NCI-H2171 (cell line): ENCODE measurements around the gene SMYD1.
"Not testable (repeated sequence)": the region's sequence is repeated elsewhere in the genome, so short reads cannot be mapped to it uniquely, and the experiment has no call there.

Experiments used
- DNase-seq: peaks from one replicate; lab custom pipeline; 2025; lab: John Stamatoyannopoulos, UW

SMYD1 gene

DNA sequence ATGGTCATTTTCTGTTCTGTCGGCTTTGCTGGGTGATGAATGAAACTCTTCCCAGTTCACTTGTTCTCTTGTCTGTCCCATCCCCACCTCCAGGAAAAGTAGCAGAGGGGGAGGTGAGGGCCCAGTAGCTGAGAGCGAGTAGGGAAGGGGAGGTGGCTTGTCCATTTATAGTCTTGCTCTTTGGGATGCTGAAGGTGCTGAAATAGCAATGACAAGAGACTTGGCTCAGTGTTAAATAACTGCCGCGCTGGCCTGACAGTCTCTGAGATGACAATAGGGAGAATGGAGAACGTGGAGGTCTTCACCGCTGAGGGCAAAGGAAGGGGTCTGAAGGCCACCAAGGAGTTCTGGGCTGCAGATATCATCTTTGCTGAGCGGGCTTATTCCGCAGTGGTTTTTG is at the start of gene SMYD1:
TSS of gene SMYD1 (plus strand) at position 228 of the 400 bp plus-strand sequence. CDS start at position 268, 40 bp downstream.
- DNase-seq = no peak

DNA sequence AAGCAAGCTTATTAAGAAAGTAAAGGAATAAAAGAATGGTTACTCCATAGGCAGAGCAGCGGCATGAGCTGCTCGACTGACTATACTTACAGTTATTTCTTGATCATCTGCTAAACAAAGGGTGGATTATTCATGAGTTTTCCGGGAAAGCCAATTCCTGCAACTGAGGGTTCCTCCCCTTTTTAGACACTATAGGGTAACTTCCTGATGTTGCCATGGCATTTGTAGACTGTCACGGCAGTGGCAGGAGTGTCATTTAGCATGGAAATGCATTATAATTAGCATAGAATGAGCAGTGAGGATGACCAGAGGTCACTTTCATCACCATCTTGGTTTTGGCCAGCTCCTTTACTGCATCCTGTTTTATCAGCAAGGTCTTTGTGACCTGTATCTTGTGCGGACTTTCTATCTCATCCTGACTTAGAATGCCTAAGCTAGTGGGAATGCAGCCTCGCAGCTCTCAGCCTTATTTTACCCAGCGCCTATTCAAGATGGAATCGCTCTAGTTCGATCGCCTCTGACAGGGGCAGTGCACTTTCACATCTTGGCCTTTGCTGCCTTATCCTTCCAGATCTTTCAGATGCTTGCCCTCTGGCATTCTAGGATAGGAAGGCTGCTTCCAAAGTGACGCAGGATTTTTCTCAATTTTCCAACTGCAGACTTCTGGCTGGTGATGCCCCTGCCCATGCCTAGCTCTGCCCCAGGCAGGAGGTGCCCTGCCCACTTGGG is 49.4 kb upstream of the SMYD1 start:
- DNase-seq = not testable (repeated sequence)

DNA sequence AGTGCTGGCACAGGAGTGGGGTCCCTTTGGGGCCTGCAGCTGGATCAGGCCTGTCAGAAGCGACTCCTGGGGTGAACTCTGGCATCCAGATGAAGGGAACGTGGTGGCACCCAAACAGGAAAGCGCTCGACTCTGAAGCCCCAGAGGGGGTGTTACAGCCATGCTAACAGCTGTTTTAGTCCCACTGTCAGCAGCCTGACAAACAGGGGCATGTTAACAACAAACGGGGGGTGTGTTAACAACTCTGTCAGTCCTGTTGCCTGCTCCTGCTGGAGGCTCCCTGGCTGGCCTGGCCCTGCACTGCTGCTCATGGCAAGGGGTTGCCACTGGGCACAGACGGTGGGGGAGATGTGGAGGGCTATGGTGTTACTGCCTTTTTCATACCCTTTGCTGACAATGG is 48.7 kb upstream of the SMYD1 start:
- DNase-seq = no peak

DNA sequence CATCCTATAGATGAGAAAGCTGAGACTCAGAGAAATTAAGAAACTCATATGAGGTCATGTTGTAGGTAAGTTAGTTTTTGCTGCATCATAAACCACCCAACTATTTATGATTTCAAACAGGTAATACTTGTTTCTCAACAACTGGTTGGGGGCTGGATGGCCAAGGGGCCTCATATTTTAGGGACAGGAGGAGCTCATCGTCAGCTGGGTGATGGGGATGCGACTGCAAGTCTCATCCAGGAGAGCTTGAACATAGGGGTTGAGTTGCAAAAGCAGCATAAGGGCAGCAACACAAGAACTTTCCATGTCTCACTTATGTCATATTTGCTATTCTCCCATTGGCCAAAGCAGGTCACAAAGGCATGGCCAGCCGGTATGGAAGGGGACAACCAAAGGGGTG is 47.6 kb upstream of the SMYD1 start:
- no peak for DNase-seq

DNA sequence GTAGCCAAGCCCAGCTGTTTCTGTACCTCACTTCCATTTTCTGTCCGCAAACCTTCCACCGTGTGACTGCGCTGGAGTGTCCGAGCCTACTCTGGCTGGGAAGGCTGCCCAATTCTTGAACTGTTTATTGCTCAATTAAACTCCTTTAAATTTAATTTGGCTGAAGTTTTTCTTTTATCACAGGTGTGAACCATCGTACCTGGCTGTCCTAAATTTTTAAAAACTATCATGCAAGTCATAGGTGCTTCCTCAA is 45.0 kb upstream of the SMYD1 start:
- no peak for DNase-seq

DNA sequence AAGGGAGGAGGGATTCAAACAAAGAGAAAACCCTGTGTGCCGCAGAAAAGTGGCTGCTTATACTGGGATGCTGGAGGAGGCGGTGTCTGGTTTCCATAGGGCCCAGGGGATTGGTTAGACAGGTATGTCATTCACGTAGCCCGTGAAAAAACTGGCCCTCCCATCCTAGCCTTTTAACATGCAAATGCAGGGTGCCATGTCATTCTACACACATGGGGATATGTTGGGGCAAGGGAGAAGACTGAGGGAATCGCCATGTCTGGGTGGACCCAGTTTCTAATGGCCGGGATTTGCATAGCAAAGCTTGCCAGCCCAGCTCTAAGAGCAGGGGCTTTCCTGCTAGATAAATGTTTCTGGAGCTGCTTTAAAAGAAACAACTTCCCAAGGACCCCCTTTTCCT is 43.1 kb upstream of the SMYD1 start:
- no peak for DNase-seq

DNA sequence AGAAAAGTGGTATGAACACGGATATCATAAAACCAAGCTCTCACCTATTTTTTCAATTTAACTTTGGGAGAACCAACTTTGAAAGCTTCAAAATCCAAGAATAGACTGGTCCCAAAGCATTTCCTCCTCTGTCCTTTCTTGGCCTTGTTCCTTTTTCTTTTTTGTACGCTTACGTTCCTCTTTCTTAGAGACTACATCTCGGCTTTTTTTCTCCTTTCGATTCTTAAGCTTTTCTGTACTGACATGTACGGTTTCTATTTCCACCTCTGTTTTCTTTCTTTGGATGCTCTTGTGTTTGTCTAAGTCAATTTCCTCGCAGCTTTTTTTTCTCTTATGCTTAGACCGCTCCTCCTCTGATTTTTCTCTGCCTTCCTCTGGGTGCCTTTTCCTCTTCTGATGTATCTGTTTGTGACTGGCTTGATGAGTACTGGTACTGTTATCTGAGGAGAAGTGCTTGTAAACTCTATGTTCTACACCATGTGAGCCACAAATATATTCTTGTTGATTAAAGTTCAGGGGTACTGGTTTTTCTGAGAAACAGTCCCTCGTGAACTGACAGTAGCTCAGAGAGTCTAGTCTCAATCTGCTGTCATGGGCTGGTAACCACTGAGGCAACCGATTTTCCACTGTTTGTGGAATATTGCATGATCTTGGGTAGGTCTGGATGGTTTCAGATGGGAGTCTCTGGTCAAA is 39.8 kb upstream of the SMYD1 start:
- no peak for DNase-seq

DNA sequence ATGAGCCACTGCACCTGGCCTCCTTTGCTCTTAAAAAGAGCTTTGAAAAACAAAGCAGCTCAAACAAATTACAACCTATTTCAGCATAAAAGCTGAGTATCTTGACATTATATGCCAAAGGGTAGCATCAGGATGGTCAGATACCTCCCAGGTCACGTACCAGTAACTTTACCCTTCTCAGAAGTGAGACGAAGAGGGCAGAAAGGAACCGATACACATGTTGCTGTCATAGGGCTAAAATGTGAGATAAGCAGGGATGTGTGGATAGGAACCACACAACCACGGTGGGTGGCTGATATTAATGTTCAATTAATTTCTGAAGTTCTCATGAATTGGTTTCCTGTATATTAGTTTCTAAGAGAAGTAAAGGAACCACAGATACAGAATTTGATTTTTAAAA is 38.7 kb upstream of the SMYD1 start:
- no peak for DNase-seq

DNA sequence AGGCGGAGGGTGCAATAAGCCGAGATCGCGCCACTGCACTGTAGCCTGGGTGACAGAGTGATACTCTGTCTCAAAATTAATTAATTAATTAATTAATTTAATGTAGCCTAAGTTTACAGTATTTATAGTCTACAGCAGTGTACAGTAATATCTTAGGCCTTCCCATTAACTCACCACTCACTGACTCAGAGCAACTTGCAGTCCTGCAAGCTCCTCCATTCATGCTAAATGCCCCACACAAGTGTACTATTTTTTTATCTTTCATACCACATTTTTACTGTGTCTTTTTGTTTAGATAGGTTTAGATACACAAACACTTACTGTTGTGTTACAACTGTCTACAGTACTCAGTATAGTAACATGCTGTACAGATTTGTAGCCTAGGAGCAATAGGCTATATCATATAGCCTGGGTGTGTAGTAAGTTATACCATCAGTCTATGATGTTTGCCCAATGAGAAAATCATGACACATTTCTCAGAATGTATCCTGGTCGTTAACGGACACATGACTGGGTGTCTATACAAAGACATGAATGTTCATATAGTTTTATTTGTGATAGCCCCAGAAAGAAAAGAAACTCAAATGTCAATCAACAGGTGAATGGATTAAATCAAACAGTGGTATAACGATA is 35.4 kb upstream of the SMYD1 start:
- DNase-seq = no peak

DNA sequence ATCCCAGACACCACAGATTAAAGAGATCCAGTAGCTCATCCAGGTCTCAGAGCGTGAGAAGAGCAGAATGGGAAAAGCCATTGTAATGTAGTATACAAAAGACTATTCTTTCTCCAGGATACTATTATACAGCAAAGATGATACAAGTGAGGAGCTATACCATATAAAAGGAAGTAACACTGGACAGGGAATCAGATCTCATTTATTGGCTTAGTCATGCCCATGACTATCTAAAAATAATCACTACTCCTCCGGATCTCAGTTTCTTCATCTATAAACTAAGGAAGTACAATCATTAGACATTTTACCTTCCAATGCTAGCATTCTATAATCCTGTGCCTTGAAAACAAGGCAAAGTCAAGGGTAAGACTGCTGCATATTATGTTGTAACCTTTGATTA is 31.4 kb upstream of the SMYD1 start:
- DNase-seq = no peak

DNA sequence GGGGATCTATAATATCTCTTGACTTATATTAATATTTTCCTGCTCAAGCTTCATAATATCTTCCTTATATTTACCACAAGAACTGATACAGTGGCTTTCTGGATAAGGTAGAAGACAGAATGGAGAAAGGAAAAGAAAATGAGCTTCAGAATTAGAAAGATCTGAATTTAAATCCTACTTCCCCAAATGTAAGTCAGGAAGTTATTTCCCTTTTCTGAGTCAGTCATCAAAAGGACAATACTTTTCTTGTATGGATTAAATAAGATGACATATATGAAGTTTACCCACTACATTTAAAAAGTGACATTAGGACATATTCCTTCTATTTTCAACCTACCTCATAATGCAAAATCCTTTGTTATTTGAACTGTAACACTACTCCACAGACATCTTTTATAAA is 31.0 kb upstream of the SMYD1 start:
- DNase-seq = no peak

DNA sequence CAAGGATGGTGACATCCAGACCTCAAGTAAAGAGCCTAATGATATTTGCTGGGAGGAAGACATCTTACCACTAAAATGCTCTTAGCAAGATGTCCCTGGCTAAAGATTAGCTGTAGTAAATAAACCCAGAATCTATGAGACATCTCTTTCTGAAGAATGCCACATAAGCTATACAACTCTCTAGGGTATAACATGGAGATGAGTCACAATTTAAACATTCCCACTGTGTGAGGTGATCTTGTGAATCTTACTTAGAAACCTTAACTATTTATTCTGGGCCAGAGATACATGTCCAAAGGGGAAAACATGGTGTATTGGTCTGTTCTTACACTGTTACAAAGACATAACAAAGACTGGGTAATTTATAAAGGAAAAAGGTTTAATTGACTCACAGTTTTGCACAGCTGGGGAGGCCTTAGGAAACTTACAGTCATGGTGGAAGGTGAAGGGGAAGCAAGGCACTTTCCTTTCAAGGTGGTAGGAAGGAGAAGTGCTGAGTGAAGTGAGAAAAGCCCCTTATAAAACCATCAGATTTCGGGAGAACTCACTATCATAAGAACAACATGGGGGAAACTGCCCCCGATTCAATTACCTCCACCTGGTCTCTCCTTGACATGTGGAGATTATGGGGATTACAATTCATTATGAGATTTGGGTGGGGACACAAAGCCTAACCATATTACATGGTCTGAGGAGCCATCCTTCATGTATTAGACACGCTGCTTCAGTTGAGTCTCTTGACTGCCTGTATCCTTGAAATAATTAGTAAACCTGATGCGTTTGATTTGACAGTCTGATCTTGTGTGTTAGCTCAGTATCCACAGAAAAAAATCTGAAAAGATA is 29.1 kb upstream of the SMYD1 start:
- DNase-seq = no peak

DNA sequence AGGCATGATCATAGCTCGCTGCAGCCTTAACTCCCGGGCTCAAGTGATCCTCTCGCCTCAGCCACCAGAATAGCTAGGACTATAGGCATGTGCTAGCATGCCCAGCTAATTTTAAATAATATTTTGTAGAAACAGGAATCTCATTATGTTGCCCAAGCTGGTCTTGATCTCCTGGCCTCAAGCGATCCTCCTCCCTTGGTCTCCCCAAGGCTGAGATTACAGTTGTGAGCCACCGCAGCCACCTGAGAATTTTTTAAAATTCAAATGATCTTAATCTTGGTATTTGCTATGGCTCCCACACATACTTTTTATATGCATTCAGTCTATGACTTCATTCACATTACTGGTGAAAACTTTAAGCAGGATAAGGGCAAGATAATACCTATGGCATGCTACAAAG is 25.1 kb upstream of the SMYD1 start:
- no peak for DNase-seq

DNA sequence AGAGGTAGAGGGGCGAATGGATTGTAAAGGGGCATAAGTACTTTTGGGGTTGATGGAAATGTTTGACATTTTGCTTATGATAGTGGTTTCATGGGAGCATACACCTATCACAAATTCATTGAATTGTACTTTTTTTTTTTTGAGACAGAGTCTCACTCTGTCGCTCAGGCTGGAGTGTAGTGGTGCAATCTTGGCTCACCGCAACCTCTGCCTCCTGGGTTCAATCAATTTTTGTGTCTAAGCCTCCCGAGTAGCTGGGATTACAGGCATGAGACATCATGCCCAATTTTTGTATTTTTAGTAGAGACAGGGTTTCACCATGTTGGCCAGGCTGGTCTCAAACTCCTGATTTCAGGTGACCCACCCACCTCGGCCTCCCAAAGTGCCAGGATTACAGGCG is 22.1 kb upstream of the SMYD1 start:
- not testable (repeated sequence) for DNase-seq

DNA sequence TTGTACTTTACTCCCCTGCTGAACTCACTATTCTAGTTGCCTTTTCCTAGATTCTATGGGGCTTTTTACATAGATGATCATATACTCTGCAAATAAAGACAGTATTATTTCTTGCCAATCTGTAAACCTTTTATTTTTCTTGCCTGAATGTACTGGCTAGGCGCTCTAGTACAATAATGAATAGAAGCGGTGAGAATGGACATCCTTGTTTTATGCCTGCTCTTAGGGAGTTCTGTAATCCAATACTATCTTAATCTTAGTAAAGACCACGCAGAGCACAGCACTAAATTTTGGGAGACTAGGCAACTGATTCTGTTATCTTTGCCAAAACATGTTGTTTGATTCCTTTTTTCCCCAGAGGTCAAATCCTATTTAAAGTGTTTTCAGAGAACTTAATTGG is 19.1 kb upstream of the SMYD1 start:
- no peak for DNase-seq

DNA sequence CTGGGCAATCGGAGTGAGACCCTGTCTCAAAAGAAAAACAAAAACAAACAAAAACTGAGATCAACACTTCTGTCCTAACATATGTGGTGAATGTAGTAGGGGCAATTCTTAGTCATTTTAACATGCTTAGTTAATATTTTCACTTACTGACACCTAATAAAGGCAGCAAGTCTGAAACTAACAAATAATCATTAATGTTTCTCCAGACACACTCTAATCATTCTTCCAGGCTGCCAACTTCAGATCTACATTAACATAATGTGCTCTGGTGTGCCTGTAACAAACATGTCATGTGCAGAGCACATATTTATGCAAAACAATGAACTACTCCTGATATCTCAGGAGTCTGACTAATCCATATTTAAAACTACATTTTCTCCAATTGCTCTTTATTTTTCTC is 18.0 kb upstream of the SMYD1 start:
- no peak for DNase-seq

DNA sequence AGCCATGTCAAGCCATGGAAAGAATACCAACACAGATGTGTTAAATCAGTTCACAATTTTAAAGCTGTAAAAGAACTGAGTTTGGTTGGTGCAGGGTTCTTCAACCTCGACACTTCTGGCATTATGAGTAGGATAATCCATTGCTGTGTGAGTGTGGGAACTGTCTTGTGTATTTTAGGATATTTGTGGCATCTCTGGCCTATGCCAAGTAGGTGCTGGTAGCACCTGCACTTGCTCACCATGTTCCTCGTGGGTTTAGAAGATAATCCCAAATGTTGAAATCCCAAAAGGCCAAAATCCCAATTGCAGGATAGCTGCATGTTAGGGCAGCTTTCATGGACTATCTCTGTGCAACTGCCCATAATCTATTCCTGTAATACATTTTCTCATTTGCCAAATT is 15.8 kb upstream of the SMYD1 start:
- DNase-seq = no peak

DNA sequence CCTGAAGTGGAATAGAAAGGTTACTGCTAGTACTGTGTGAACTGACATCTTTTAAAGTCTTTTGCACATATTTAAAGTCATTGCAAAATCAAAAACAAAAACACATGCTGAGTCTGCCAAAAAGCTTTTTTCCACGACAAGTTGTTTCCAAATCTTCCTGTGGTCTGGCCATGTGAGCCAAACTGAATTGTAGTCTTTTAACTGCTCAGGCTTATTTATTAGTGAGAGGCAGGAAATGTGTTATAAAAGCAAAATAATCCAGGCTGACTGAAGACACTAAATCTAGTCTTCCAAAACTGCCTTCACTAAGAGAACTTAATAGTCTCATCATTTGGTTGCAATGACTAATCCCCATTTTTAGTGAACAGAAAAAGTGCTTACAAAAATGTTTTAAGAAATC is 14.3 kb upstream of the SMYD1 start:
- no peak for DNase-seq

DNA sequence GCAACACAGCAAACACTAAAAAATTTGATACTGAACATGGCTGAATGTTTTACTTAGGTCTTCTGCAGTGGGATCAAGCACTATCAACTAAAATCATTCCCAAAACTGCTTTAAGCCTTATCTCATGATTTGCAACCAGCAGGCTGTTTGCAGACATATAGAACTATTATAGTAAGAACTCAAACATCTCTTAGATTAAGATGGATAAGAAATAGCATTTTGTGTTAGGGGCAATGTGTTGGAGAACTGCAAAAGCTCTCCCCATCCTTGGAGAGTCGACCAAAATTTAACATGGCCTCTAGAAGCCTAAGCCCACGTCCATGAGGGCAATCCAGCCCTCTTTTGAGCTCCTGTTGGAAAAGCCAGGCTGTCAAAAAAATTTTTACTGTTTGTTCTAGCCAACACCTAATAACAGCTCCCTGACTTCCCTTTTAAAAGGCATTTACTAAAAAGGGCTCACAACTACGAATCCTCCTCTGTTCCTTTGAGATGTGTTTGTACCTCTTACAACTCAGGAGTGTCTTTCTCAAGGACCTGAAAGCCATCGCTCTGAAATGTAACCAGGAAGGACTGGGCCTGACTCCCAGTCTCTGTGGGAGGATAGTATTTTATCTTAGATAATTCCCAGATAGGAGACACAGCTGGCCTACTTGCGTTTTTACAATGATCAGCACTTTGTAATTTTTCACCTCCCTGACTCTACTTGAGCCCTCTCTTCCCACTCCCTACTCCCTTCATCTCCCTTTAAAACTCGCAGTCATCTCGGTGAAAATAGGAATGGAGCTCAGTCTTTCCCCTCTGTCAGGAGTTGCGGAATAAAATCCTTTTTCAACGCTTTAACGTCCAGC is 13.5 kb upstream of the SMYD1 start:
- no peak for DNase-seq

DNA sequence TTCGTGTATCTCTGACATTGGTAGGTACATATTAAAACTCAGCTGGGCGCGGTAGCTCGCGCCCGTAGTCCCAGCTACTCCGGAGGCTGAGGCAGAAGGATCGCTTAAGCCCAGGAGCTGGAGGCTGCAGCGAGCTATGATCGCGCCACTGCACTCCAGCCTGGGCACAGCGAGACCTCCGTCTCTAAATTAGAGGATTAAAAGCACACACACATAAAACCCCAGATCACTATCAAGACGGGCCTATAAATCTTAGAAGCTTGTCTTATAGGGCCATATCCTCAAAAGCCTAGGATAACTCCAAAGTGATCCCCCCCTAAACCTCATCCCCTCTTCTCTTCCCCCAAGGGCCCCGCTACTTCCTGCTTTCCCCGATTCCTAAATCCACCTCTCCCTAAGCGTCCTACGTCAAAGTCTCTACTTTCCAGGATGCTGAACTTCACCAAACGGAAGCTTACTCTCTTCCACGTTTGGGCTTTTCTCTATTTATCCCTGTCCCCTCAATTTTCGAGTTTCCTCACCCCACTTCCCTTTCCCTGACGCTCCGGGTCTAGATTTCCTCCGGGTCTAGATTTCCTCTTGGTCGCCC is 12.7 kb upstream of the SMYD1 start:
- no peak for DNase-seq

DNA sequence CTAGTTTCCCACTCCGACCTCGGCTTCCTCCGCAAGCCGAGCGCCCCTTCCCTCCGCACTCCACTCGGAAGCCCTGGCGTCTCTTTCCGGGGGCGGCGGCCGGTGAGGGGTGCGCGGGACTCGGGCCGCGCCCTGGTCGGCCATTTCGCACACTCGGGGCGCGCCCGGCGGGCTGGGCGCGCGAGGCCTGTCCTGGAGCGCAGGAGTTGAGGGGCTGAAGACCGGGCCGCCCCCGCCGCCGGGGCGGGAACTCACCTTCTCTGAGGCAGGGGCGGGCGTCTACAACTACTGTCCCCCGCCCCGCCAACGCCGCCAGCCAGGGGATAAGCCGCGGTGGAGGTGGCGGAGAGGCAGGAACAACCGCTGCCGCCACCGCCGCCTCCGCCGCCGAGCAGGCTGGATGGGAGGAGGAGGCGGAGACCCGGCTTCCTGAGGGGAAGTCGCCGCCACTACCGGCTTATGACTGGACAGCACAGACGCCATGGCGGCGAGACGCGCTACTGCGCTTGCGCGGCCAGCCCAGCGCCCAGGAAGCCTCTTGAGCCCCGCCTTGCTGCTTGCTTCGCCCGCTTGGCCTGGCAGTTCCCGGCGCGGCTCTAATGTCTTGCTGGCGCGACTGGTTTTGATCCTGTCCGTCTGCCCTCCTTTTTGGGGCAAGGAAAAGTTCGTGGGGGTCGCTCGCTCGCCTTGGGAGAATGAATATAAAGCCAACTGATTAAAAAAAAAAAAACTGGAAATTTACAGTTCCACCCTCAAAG is 12.1 kb upstream of the SMYD1 start, which contains the start of gene KRCC1:
TSS of gene KRCC1 (minus strand) at position 413 of the 758 bp plus-strand sequence. CDS start 27,220 bp downstream, outside the sequence.
- peak; percentile 84 for DNase-seq
